Brain pericyte (primary cell): ENCODE results near the gene LMCD1.

Source experiments
- DNase-seq: peaks from one replicate; pipeline ENCODE4 v3.0.0-alpha.2; 2012; ENCODE audit warnings: low read depth, low spot score

Gene LMCD1

DNA sequence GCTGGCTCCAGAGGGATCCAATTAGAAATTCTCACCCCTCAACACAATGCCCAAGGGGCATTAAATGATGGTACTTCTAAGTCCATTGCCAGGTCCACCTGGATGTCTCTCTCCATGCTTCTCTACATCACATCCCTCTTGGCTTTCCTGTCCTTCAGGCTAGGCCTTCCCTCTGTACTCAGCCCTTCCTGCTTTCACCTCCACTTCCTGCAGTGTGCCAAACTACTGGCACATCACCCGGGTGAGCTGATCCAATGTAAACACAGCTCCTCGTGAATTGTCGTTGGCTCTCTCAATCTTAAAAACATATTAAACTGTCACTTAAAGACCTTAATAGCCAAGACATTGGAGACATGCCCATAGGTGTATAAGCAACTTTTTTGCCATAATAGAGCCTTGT, 4.0 kb downstream of the LMCD1 start:
- DNase-seq = no peak

DNA sequence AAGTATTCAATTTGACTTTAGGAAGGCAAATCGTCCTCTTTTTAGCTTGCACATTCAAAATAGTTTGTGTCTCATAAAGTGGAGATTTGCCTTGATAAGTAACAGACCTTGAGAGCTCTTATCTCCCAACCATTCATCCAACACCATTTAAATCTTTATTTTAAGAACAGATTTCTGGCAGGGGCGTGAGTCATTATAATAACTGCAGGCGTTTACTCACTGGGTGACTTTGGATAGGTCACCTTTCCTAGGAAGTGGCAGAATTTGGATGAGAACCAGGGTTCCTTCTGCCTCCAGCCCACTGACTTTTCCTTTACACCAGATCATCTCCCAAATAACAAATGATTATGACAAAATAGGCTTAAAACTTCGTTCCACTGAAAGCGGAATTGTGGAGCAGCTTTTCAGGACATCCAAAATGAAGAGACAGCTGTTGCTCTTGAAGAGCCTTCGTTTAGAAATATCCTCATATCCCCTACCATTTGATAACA, 5.0 kb downstream of the LMCD1 start:
- DNase-seq = no peak

DNA sequence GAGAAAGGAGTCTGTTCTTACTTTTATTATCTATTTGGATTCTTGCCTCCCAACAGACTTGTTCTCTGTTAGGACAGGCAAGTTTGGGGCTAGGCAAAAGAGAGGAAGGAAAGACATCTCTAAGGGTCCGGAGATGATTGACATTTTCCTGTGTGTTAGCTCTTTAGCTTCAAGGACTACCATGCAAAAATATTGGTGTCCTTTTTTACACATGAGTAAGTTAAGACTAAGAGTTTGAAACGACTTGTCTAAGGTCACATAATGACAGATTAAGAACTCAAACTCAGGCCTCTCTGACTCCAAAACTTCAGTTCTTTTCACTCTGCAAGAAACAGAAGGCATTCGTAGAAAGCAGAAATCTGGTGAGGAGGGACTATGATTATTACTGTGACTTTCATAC, 5.9 kb downstream of the LMCD1 start:
- DNase-seq = no peak

DNA sequence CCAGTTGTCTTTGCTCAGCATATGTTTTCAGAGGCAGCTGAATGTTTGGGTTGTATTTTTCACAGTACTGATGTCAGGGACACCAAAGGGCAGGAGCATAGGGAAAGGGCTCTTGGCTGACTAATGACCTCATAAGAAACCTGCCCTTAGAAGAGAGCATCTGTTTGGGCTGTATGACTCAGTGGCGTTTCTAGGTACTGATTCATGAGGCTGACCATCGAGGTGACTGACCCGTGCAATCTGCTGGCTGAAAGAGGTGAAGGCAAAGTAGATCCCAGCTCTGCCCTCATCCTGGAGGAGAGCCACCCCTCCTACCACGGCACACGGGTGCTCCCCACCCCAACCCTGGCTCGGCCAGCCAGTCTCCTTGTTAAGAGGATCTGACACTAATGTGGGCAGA, 8.3 kb downstream of the LMCD1 start:
- no peak for DNase-seq

DNA sequence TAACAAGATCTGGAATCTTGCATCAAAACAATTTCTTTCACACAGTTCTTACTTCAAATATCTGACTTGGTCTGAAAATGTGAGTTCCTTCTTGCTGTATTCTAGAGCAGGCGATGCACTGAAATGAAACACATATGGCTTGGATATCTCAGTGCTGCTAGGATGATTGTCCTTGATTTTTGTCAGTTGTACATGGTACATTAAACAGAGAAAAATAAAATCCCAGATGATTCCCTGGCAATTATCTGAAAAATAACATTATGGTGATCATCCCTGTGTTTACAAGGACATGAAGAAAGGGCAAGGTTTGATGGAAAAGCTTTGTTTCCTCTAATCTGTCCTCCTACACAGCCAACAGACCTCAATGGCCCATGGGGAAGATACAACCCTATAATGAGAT, 10.6 kb downstream of the LMCD1 start:
- DNase-seq = no peak

DNA sequence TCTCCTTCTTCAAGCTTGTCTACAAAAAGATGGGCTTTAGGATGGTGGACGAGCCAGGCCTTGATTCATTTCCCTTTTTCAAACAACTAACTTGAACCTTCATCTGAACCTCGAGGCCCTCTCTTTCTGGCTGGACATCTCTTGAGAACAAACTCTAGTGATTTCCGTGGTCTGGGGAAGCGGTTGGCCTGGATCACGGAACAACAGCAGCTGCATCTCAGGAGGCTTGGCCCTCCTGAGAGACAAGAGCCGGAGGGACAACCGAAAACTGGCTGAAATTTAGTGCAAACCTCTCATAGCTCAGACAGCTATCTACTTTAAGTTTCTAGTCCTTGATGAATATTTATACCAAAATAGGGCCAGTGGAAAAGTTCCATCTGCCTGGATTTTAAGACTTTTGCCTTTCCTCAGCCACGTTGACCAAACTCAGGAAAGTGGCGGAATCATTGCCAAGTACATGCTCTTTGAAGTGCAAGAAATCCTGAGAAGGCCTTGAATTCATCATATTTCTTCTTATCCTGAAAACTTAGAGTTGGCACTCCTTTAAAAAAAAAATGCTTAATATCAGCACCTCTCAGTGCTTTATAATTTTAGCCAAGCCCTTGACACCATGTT, 14.5 kb downstream of the LMCD1 start:
- no peak for DNase-seq

DNA sequence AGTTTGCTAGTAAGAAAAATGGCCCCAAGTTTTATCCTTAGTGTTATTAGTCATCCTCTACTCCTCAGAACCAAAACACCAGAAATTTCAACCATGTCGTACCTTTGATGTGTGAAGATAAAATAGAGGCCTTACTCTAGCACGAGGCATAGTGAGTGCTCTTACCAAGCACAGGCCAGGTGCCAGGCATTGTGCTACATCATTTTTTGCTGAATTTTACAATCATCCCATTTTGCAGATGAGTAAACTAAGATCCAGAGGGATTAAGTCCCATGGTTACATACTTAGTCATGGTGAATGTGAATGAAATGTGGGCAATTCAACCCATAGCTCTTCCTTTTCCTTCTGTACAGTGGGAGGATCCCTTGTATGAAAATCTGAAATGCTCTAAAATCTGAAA, 15.2 kb downstream of the LMCD1 start:
- DNase-seq = no peak

DNA sequence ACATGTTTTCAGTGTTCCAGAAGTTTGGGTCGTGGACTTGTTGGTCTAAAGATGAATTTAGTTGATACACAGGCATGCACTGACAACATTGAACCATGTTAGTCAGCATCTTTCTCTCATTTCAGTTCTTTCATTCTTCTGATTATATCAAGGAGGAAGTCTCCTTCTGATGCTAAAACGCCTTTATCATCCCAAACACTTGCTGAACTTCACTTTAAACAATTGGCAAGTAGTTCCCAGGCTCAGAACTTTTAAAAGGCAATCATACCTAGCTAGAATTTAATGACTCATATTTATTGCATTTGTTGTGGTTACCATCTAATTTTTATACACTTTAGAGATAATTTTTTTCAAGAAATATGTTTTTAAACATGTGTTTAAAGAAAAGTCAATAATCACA, 15.9 kb downstream of the LMCD1 start:
- no peak for DNase-seq

DNA sequence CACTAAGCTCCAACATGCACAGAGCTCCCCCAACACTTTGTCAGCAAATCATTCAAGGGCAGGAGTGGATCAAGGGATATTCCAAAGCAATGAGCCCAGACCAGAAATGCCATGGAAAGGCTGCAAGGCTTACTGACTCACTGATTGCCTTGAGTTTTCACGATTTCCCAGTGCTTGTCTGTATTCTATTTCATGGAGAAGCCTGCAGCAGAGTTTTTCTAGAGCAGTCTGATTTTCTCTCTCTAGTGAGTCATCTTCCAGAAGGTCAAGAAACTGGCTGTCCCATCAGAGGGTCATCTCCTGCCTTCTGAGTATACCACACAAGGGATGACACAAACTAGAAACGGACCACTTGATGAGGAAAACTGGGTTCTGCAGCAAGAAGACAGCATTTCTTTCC, 16.5 kb downstream of the LMCD1 start:
- no peak for DNase-seq

DNA sequence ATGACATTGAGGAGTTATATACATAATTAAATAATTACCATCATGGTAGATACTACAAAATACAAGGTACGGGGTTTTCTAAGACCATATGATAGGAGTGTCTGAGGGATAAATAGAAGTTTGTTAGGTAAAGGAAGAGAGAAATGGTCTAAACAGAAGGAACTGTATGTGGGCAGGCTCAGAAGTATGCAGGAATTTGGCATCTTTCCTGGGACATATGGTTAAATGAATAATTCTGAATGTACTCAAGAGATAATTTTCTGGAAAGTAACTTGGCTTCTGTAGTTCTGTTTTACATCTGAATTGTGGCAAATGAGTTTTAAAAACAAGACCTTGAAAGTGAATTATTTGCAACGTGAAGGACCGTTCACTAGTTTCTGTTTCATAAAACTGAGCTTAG, 17.5 kb downstream of the LMCD1 start:
- DNase-seq = no peak

DNA sequence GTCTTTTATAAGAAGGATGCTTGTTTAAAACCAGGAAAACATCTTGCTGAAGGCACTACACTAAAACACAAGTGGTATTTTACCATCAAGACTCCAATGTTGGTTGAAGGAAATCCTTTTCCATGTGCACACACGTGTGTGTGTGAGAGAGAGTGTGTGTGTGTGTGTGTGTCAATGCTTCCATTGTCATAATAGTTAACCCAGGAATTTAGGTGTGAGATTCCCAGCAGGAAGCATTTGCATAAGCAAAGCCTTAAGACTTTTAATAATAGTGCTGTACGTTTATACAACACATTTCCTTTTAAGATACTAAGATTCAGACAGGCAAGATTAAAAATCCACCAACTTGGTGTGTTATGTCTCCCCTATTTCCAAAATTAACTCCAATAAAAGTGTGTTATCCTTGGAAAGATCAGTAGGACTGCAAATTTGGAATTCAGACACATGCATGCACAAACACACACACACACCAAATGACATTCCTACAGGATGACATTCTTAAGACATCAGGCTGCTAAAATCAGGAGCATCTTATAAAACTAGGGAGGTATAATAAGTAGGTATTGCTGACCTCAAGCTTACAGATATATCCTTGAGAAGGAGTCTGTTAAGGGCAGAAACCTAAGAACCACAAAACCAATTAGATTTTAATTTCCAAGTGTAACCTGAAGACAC, 18.3 kb downstream of the LMCD1 start:
- no peak for DNase-seq

DNA sequence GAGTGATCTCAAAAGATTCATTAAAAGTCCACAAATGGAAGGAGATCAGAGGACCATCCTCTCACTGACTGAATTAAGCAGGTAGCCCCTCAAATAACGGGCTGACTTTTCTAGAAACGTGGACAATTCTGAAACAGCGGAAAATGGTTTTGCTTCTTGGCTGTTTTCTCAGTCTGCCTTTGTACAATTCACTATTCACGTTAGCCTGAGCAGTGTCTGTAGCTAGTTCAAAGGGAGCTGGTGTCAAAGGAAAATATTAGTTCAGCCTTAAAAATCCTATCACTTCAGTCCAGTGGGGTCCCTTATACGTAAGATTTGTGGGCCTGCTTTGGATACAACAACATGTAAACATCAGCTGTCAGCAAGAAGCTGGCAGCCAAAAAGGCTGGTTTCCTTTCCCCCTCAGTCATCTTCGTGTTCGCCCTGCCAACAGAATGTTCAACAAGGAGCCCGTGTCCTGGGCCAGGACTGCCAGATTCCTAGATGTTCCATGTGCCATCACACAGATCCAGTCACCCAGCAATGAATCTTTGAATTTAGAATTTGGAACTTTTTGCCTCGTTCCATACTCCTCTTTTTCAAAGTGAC, 19.3 kb downstream of the LMCD1 start:
- no peak for DNase-seq

DNA sequence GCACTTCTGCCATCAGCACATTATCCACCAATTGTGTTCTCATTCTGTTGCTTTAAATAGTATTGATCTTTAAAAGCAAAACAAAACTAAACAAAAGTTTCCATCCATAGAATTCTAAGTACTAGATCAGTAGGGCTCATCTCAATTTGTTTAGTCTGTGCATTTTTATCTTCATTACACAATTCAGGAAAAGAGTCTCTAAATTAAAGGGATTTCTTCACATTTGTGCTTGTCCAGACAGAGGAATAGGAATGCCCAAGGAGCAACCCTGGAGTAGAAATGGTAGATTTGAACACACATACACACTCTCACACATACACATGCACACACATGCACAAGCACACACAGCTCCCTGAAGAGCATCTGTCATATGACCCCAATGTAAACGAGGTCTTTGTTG, 21.4 kb downstream of the LMCD1 start:
- DNase-seq = no peak

DNA sequence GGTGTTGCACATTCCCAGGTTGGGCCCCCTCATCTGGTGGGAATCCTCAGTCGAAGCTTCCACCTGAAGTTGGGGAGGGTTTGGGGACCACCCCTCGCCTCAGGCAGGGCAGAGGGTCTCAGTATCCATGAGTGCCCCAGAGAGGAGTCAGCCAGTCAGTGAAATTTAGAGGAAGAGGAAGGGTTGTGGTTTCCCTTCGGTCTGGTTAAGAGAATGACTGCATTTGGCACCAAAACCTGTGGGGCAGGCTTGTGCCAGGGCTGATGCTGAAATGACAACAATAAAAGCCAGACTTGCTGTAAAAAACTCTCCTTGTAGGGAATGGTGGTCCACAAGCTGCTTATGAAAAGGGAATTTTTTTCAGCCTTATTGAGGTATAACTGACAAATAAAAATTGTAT, 22.6 kb downstream of the LMCD1 start:
- DNase-seq = no peak

DNA sequence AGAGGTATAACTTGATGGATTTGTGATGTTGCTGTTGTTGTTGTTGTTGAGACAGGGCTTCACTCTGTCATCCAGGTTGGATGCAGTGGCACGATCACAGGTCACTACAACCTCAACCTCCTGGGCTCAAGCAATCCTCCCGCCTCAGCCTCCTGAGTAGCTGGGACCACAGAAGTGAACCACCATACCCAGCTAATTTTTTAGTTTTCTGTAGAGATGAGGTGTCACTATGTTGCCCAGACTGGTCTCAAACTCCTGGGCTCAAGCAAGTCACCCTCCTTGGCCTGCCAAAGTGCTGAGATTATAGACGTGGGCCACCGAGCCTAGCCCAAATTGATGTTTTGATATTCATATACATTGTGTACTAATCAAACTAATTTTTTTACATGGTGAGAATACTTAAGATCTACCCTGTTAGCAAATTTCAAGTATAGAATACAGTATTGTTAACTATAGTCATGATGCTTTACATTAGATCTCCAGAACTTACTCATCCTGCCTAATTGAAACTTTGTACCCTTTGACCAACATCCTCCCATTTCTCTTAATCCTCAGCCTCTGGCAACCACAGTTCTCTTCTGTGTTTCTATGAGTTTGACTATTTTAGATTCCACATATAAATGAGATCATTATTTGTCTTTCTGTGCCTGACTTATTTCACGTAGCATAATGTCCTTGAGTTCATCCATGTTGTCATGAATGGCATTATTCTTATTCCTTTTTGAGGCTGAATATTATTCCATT, 23.2 kb downstream of the LMCD1 start:
- DNase-seq = no peak

DNA sequence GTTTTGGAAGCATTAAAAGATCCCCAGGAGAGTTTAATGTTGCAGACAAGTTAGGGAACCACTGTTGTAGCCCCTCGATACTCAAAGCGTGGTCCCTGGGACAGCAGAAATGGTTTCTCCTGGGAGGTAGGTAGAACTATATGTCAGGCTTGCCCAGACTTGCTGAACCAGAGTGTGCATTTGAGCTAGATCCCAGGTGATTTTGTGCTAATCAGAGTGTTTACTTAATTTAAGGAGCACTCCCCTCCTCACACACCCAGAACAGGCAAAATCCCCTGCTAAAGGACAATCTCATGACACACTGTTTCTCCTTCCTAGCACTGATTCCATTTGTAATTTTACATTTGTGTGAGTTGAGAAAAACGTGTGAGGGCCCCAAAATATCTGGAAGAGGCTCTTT, 24.3 kb downstream of the LMCD1 start:
- no peak for DNase-seq

DNA sequence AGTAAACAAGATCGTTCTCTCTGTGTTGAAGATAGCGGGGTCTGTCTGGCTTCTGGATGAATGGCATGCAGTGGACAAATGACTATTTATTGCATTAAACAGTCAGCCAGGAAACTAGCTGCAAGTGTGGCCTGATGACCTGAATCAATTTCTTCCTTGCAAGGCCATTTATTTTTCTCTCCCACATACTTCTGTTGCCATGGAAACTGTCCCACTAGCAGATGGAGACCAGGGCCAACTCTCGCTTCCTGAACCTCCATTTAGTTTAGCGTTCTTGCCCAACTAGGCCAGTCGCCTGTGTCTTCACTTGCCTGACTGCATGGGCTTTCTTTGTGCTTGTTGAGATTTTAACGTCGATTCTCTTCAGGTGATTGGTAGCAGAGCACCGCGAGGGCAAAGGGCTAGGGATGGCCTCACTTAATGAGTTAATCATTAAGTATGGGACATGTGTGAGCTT, 27.6 kb downstream of the LMCD1 start:
- no peak for DNase-seq

DNA sequence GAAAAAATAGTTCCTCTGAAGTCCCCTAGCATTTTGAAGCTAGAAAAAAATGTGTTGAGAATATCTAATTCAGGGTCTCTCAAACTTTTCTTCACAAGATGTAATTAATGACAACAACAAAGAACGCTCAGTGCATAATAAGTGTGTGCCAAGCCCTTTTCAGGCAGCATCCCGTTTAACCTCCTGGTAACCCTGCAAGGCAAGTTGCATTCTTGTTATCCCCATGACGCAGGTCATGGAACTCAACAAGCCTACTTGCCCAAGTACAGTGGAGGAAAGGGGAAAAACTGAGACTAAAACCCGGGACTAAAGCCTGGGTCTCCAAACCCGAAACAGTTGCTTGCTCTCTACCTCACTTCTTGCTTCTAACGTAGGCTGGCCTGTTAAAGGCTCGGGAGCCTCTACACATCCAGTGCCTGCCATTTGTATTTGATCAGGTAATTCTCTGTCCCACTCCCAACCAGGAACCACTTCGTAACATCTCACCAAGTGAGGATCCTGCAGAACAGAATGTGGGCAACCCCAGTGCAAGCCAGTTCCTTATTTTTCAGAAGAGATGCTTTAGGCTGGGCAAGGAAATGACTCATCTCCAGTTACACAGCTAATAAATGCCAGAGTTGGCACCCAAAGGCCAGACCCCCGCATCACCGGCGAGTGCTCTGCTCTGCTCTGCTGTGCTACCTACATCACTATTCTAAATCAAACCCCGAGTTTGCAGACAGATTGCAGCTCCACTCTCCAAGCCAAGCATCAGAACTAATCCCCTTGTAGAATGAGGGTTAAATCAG, 28.3 kb downstream of the LMCD1 start:
- no peak for DNase-seq

DNA sequence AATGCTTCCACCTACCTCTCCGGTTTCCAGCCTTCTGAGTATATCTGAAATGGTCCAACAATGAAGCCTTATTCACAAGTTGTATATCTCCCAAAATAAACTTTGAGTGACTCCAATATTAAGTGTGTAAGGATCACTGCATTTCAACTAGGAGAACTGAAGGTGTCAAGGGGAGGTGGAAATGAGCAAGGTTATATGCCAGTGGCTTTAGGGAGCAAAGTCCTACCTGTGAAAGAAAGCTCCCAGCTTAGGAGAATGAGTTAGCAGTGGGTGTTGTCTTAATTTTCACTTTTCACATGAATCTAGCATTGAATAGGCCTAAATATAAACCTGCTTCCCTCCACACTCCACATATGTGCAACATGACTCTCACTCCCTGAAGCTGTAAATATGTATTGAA, 29.0 kb downstream of the LMCD1 start:
- DNase-seq = no peak

DNA sequence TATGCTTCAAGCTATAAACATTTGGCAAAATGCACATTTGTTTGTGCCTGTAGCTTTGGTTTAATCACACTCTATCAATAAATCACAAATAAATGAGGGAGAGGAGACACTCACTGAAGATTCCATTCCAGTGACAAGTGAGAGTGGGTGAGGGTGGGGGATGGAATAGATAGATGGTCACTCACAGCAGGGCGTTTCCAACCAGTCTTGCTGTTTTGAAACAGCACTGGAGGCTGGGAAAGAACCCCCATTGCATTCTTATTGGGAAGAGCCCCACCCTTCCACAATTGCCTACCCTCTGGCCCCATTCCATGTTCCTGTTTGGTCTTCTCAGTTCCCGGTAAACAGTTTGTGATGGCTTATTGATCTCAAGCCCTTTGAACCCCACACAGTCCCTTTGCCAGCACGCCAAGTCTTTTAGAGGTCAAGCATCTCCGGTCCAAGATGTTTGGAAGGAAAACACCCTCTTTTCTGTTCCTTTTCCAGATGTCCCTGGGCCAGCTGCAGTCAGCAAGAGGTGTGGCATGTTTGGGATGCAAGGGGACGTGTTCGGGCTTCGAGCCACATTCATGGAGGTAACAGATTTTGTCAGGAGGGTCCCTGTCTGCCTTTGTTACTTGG, 30.7 kb downstream of the LMCD1 start:
- DNase-seq = no peak
